ENCODE data around the gene PGBD1.

DNA sequence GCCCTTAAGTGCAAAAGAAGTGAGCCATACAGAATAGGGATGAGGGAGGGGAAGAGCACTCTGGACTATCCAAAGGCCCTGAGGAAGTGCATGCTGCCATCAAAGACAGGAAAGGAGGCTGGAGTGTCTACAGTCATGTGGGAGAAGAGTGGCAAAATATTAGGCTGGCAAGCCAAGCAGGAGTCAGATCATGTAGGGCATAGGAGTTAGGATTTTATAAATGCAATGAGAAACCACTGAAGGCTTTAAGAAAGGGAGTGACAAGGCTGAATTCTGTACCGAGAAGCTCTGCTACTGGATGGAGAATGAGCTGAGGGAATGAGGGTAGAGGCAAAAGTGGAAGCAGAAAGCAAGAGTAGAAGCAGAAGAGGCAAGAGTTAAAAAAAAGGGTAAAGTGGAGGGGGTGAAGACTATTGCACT is 52.2 kb downstream of the PGBD1 start:
- no peak for TF ChIP-seq CTCF (IDR thresholded peaks at IDR 0.05; ENCODE audit: low read depth, low read length)
- no peak for TF ChIP-seq MYC (IDR thresholded peaks at IDR 0.05; ENCODE audit: low read depth, low read length)
- TF ChIP-seq POLR2A (IDR thresholded peaks at IDR 0.05; ENCODE audit: extremely low read depth, insufficient read length) = no peak
- TF ChIP-seq, protein P1, sequence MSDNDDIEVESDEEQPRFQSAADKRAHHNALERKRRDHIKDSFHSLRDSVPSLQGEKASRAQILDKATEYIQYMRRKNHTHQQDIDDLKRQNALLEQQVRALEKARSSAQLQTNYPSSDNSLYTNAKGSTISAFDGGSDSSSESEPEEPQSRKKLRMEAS (IDR thresholded peaks at IDR 0.05; ENCODE audit: low read depth, low read length) = no peak
